ENCODE results near the gene SH3D19. TPM values are rescaled to one million over a fixed set of nuclear protein-coding genes. Genes with fewer than 3 reads are reported as not detected.

Gene SH3D19
- total and polyA plus RNA-seq, 2 of the 4 experiments (the other 2 are of a cell fraction) = 14.4 to 27.2 TPM

GRCh38 chr4:151287409-151287808, 38.0 kb downstream of the SH3D19 start:
- CTCF ChIA-PET = interaction anchor here (0.7 kb wide), 1 partner anchor 1872 kb away, joined by 3 read pairs; no protein-coding TSS in a partner anchor
- WGBS, 2 experiments (ENCODE audit: extremely low coverage in 2 of 2, insufficient read length in 1 of 2) = 60% methylated on average over 2 of the region's 7 CpGs; no CpG with 5 or more reads in 1 of the 2 experiments
- H3K27ac ChIP-seq (ENCODE audit: insufficient read depth, low read length) = no peak overlapping the region
- no peak overlapping the region for H3K4me2 ChIP-seq (ENCODE audit: low read depth, low read length)
- no peak for ATAC-seq (ENCODE audit: low read depth)
- H3K4me3 ChIP-seq (ENCODE audit: insufficient read depth, low read depth, low read length) = no peak overlapping the region
- no peak overlapping the region for H2AK5ac ChIP-seq (ENCODE audit: low read depth, low read length)
- no peak overlapping the region for H3K4ac ChIP-seq (ENCODE audit: low read depth, low read length)
- H3K18ac ChIP-seq (ENCODE audit: low read depth, low read length) = no peak overlapping the region
- H3K9me1 ChIP-seq (ENCODE audit: insufficient read depth, low read length) = 0 out of 2 replicates have a peak, but pooled peaks cover 3% of the 10 kb centered on the region
- H3K23ac ChIP-seq (ENCODE audit: low read depth, low read length) = no peak overlapping the region
- H2AFZ ChIP-seq (replicated peaks; ENCODE audit: low read length, poor library complexity) = no peak overlapping the region
- H2BK15ac ChIP-seq (ENCODE audit: low read depth, low read length) = no peak overlapping the region
- H2BK120ac ChIP-seq (ENCODE audit: low read depth, low read length) = no peak overlapping the region
- TF ChIP-seq RCOR1 (IDR thresholded peaks at IDR 0.05; ENCODE audit: insufficient replicate concordance, low read length) = no peak
- TF ChIP-seq CEBPB (IDR thresholded peaks at IDR 0.05; ENCODE audit: low read depth, low read length) = no peak
- TF ChIP-seq RAD21 (IDR thresholded peaks at IDR 0.05; ENCODE audit: low read length) = no peak
- no peak for TF ChIP-seq SMC3 (IDR thresholded peaks at IDR 0.05; ENCODE audit: low read depth, low read length)
- no peak for TF ChIP-seq MAZ (IDR thresholded peaks at IDR 0.05; ENCODE audit: borderline replicate concordance, low read depth, low read length)
- TF ChIP-seq USF2 (IDR thresholded peaks at IDR 0.05; ENCODE audit: low read depth, low read length) = no peak
- no peak for TF ChIP-seq RFX5 (IDR thresholded peaks at IDR 0.05; ENCODE audit: low read depth, low read length)
- no peak for TF ChIP-seq BHLHE40 (IDR thresholded peaks at IDR 0.05; ENCODE audit: low read depth, low read length)
- no peak for TF ChIP-seq MAFK (IDR thresholded peaks at IDR 0.05; ENCODE audit: low read depth, low read length)
- TF ChIP-seq CTCF (conservative IDR thresholded peaks at IDR 0.05; ENCODE audit: low read depth, low read length) = no peak
- no peak overlapping the region for H3K56ac ChIP-seq (ENCODE audit: extremely low read depth, insufficient read depth, low read length)
- no peak overlapping the region for H4K5ac ChIP-seq (ENCODE audit: low read depth, low read length)
- BruUV-seq (replicated peaks) = no TSS peak
- in situ Hi-C loops (cut with MboI; ENCODE audit: low sequenced_read_pairs) = no loop called here
- H4K8ac ChIP-seq (ENCODE audit: low read depth in 2 of 2, low read length in 2 of 2) = no peak overlapping the region
- H4K91ac ChIP-seq (ENCODE audit: insufficient read depth, low read depth, low read length) = no peak overlapping the region
- dilution Hi-C loops (cut with HindIII; ENCODE audit: low sequenced_read_pairs, unreplicated experiment) = no loop called here
- no peaks in the 10 kb centered on the region for H4K20me1 ChIP-seq (ENCODE audit: insufficient read depth, low read length)
- no peak overlapping the region for H2AK9ac ChIP-seq (replicated peaks; ENCODE audit: low read depth, low read length, poor library complexity)
- POLR2A ChIA-PET (ENCODE audit: unreplicated experiment) = no interaction called here
- no peak for DNase-seq
- no peaks in the 10 kb centered on the region for H3K27me3 ChIP-seq (ENCODE audit: control insufficient read depth, insufficient read depth, low read length)
- H3K9ac ChIP-seq (ENCODE audit: low read depth, low read length) = no peak overlapping the region
- intact Hi-C loops (cut with micrococcal nuclease) = no loop called here
- no peak overlapping the region for H2BK5ac ChIP-seq (ENCODE audit: low read depth, low read length, poor library complexity, severe bottlenecking)
- no peaks in the 10 kb centered on the region for H3K79me1 ChIP-seq (ENCODE audit: low read depth in 1 of 2, low read length in 2 of 2)
- H3K9me3 ChIP-seq (ENCODE audit: control insufficient read depth, insufficient read depth, low read length) = no peaks in the 10 kb centered on the region
- H2BK20ac ChIP-seq (ENCODE audit: low read depth, low read length) = no peak overlapping the region
- H3K14ac ChIP-seq (replicated peaks; ENCODE audit: low read depth, low read length) = no peak overlapping the region
- no peaks in the 10 kb centered on the region for H3K4me1 ChIP-seq (ENCODE audit: control insufficient read depth, insufficient read depth, low read length)
- H3K36me3 ChIP-seq (ENCODE audit: control insufficient read depth, insufficient read depth, low read length) = no peaks in the 10 kb centered on the region
